IMR-90 (cell line): Measurements from ENCODE around the gene CHDH. TPM values are rescaled to one million over a fixed set of nuclear protein-coding genes. Genes with fewer than 3 reads are reported as not detected.

Experiments
- ATAC-seq: fragments of 200-7000 bp; cut with Tn5 transposase; 2 replicates; pipeline ENCODE4 v1.9.1; 2020; ENCODE audit warnings: low read depth, mild to moderate bottlenecking, moderate library complexity
- BruUV-seq: library from RNA; stranded (reverse); fragments of 400-500 nt; replicated peaks from 2 replicates; lab custom pipeline; 2021; lab: Mats Ljungman, UMichigan
- CTCF ChIA-PET: fragments of 300-600 bp; formaldehyde crosslinking; extraction: SDS; loops from one replicate; lab custom pipeline; 2021; ENCODE audit warnings: antibody characterized with exemption; lab: Yijun Ruan, JAX
- POLR2A ChIA-PET: fragments of 300-600 bp; sonication (Branson Sonifier 250); formaldehyde crosslinking; loops from one replicate; lab custom pipeline; 2022; ENCODE audit warnings: antibody characterized with exemption; ENCODE audit not compliant: unreplicated experiment; lab: Charles Lee
- DNase-seq: peaks from one replicate; pipeline ENCODE4 v3.0.0; 2013
- H2AFZ ChIP-seq: replicated peaks from 2 replicates; pipeline ENCODE3; 2013; ENCODE audit warnings: low read length, mild to moderate bottlenecking; ENCODE audit not compliant: poor library complexity
- H2AK5ac ChIP-seq: 2 replicates; pipeline ENCODE4 v1.6.1; 2013; ENCODE audit warnings: low read depth, low read length, inconsistent platforms
- H2AK9ac ChIP-seq: replicated peaks from 2 replicates; pipeline ENCODE3; 2013; ENCODE audit warnings: mild to moderate bottlenecking, low read depth, low read length, moderate library complexity; ENCODE audit not compliant: poor library complexity
- H2BK120ac ChIP-seq: 2 replicates; pipeline ENCODE4 v1.6.1; 2013; ENCODE audit warnings: low read depth, low read length, inconsistent platforms
- H2BK15ac ChIP-seq: 3 replicates; pipeline ENCODE4 v1.6.1; 2013; ENCODE audit warnings: low read depth, low read length, inconsistent platforms
- H2BK20ac ChIP-seq: 2 replicates; pipeline ENCODE4 v1.6.1; 2013; ENCODE audit warnings: low read depth, mild to moderate bottlenecking, inconsistent platforms, low read length, moderate library complexity
- H2BK5ac ChIP-seq: 2 replicates; pipeline ENCODE4 v1.6.1; 2013; ENCODE audit warnings: mild to moderate bottlenecking, low read depth, low read length, inconsistent platforms; ENCODE audit not compliant: poor library complexity, severe bottlenecking
- H3K14ac ChIP-seq: replicated peaks from 2 replicates; pipeline ENCODE4 v1.6.1; 2013; ENCODE audit warnings: low read depth, low read length, inconsistent platforms
- H3K18ac ChIP-seq: 2 replicates; pipeline ENCODE4 v1.6.1; 2013; ENCODE audit warnings: low read depth, low read length, control low read depth
- H3K23ac ChIP-seq: 2 replicates; pipeline ENCODE4 v1.6.1; 2013; ENCODE audit warnings: low read depth, low read length, inconsistent platforms
- H3K27ac ChIP-seq: 2 replicates; pipeline ENCODE4 v1.5.1; 2013; ENCODE audit warnings: mild to moderate bottlenecking, control low read depth, low read length; ENCODE audit not compliant: insufficient read depth
- H3K27me3 ChIP-seq: 2 replicates; pipeline ENCODE4 v1.6.1; 2013; ENCODE audit warnings: low read length; ENCODE audit not compliant: control insufficient read depth, insufficient read depth
- H3K36me3 ChIP-seq: 2 replicates; pipeline ENCODE4 v1.6.1; 2013; ENCODE audit warnings: low read length, mixed read lengths; ENCODE audit not compliant: control insufficient read depth, insufficient read depth
- H3K4ac ChIP-seq: 2 replicates; pipeline ENCODE4 v1.6.1; 2013; ENCODE audit warnings: low read depth, low read length, inconsistent platforms
- H3K4me1 ChIP-seq: 2 replicates; pipeline ENCODE4 v1.6.1; 2013; ENCODE audit warnings: low read length, mixed read lengths; ENCODE audit not compliant: control insufficient read depth, insufficient read depth
- H3K4me2 ChIP-seq: 2 replicates; pipeline ENCODE4 v1.6.1; 2013; ENCODE audit warnings: low read depth, mild to moderate bottlenecking, control low read depth, low read length, moderate library complexity
- H3K4me3 ChIP-seq: 2 replicates; pipeline ENCODE4 v1.5.1; 2013; ENCODE audit warnings: low read depth, mild to moderate bottlenecking, control low read depth, low read length, moderate library complexity; ENCODE audit not compliant: insufficient read depth
- H3K56ac ChIP-seq: 2 replicates; pipeline ENCODE4 v1.6.1; 2013; ENCODE audit warnings: low read length, inconsistent platforms; ENCODE audit not compliant: insufficient read depth; ENCODE audit errors: extremely low read depth
- H3K79me1 ChIP-seq, 2 experiments: 2 replicates each; pipeline ENCODE4 v1.6.1; 2013; ENCODE audit warnings: low read length in 2 of 2, inconsistent platforms in 1 of 2, low read depth in 1 of 2
- H3K9ac ChIP-seq: 2 replicates; pipeline ENCODE4 v1.6.1; 2013; ENCODE audit warnings: low read depth, low read length, control low read depth
- H3K9me1 ChIP-seq: 2 replicates; pipeline ENCODE4 v1.6.1; 2013; ENCODE audit warnings: low read length, inconsistent platforms; ENCODE audit not compliant: insufficient read depth
- H3K9me3 ChIP-seq: 2 replicates; pipeline ENCODE4 v1.6.1; 2013; ENCODE audit warnings: low read length; ENCODE audit not compliant: control insufficient read depth, insufficient read depth
- H4K20me1 ChIP-seq: 2 replicates; pipeline ENCODE4 v1.6.1; 2013; ENCODE audit warnings: low read length, inconsistent platforms; ENCODE audit not compliant: insufficient read depth
- H4K5ac ChIP-seq: 2 replicates; pipeline ENCODE4 v1.6.1; 2013; ENCODE audit warnings: mild to moderate bottlenecking, low read depth, low read length, control low read depth
- H4K8ac ChIP-seq, 2 experiments: 2 replicates each; pipeline ENCODE4 v1.6.1; 2013; ENCODE audit warnings: low read depth in 2 of 2, low read length in 2 of 2, control low read depth in 1 of 2, inconsistent platforms in 1 of 2
- H4K91ac ChIP-seq: 2 replicates; pipeline ENCODE4 v1.6.1; 2013; ENCODE audit warnings: low read depth, low read length, inconsistent platforms; ENCODE audit not compliant: insufficient read depth
- BHLHE40 ChIP-seq: fragments of 150-350 bp; IDR thresholded peaks from 2 replicates; pipeline ENCODE4 v1.6.1; 2016; ENCODE audit warnings: mild to moderate bottlenecking, low read depth, low read length
- CTCF ChIP-seq: conservative IDR thresholded peaks from 2 replicates; pipeline ENCODE4 v1.5.1; 2012; ENCODE audit warnings: mild to moderate bottlenecking, low read depth, low read length, improper control_type of control experiment
- FOS ChIP-seq: fragments of 150-350 bp; IDR thresholded peaks from 2 replicates; pipeline ENCODE4 v1.6.1; 2016; ENCODE audit warnings: low read depth, low read length
- MAFK ChIP-seq: IDR thresholded peaks from 2 replicates; pipeline ENCODE4 v1.6.1; 2012; ENCODE audit warnings: low read depth, low read length, improper control_type of control experiment
- MXI1 ChIP-seq: IDR thresholded peaks from 2 replicates; pipeline ENCODE4 v1.6.1; 2012; ENCODE audit warnings: low read depth, mild to moderate bottlenecking, low read length, moderate library complexity, borderline replicate concordance
- NFE2L2 ChIP-seq: fragments of 150-350 bp; IDR thresholded peaks from 2 replicates; pipeline ENCODE4 v1.6.1; 2016; ENCODE audit warnings: low read depth, mild to moderate bottlenecking, low read length
- RFX5 ChIP-seq: IDR thresholded peaks from 2 replicates; pipeline ENCODE4 v1.8.0; 2012; ENCODE audit warnings: low read depth, mild to moderate bottlenecking, low read length, moderate library complexity
- whole genome bisulfite sequencing, 2 experiments: methylation state at CpG; one replicate each; pipeline versions ENCODE4 v1.1.5 to v1.1.7; 2013; ENCODE audit warnings: missing lambda C conversion rate in 2 of 2; ENCODE audit not compliant: insufficient read length in 1 of 2; ENCODE audit errors: extremely low coverage in 2 of 2; 5-methylcytosine and 5-hydroxymethylcytosine counted together
- dilution Hi-C: fragments of 300-500 bp; cut with HindIII; formaldehyde crosslinking; loops from one replicate; pipeline ENCODE4 v1.14.3; 2018; ENCODE audit warnings: low sequenced_read_pairs; ENCODE audit not compliant: unreplicated experiment
- in situ Hi-C: fragments of 300-500 bp; cut with MboI; formaldehyde crosslinking; loops from 3 replicates; pipeline ENCODE4 v1.14.3; 2019; ENCODE audit warnings: low sequenced_read_pairs, inconsistent platforms, mixed read lengths
- intact Hi-C: fragments of 100-400 bp; cut with micrococcal nuclease; formaldehyde crosslinking; loops from 2 replicates; pipeline ENCODE4 v1.10.0; 2022
- polyA plus RNA-seq, 3 experiments: library from polyadenylated mRNA; depleted of rRNA; stranded (reverse); fragments of >200 nt; gene quantifications; 2 replicates each; pipeline ENCODE4 v1.2.3, GENCODE V29; 2012; ENCODE audit warnings: low replicate concordance in 1 of 3
- total RNA-seq: library from RNA; depleted of rRNA; stranded (reverse); fragments of >200 nt; gene quantifications from 2 replicates; pipeline ENCODE4 v1.2.3, GENCODE V29; 2012

CHDH gene
- total and polyA plus RNA-seq, 2 of the 4 experiments (the other 2 are of a cell fraction) = under 0.01 to 0.19 TPM

GRCh38 chr3:53850895-53851294 lies 4.7 kb upstream of the CHDH start:
- Histone ChIP-seq H4K5ac (no peak overlapping the region), H3K79me1 (no peaks in the 10 kb centered on the region), H2BK120ac (no peak overlapping the region), H2AFZ (no peak overlapping the region), H4K91ac (no peak overlapping the region), H3K9me1 (no peaks in the 10 kb centered on the region), H3K4ac (no peak overlapping the region), H3K4me2 (no peak overlapping the region), H3K4me1 (no peaks in the 10 kb centered on the region; the same call in 1 of the 2 replicates), H3K56ac (no peak overlapping the region), H3K18ac (no peak overlapping the region), H2BK15ac (no peak overlapping the region), H4K20me1 (no peaks in the 10 kb centered on the region), H3K14ac (no peak overlapping the region), H3K23ac (no peak overlapping the region), H3K27ac (no peak overlapping the region), H3K27me3 (peaks cover 29% of the 10 kb centered on the region), H2BK5ac (no peak overlapping the region), H2BK20ac (no peak overlapping the region), H3K9ac (no peak overlapping the region), H2AK9ac (no peak overlapping the region), H3K36me3 (no peaks in the 10 kb centered on the region), H3K9me3 (peaks cover 3% of the 10 kb centered on the region; the same call in 1 of the 2 replicates), H3K4me3 (no peak overlapping the region), H4K8ac (no peak overlapping the region), H2AK5ac (no peak overlapping the region)
- no TSS peak for BruUV-seq
- DNase-seq (peak; percentile 58), ATAC-seq (no peak)
- dilution Hi-C loops (no loop called here), in situ Hi-C loops (no loop called here), intact Hi-C loops (no loop called here)
- WGBS, 2 experiments = no CpG with 5 or more reads among the region's 5 CpGs
- TF ChIP-seq BHLHE40 = no peak
- TF ChIP-seq RFX5 = no peak
- no peak for TF ChIP-seq CTCF
- no peak for TF ChIP-seq MAFK
- TF ChIP-seq MXI1 = no peak
- TF ChIP-seq FOS = no peak
- no peak for TF ChIP-seq NFE2L2
- CTCF ChIA-PET = no interaction called here
- POLR2A ChIA-PET = no interaction called here
